A549 (cell line): ENCODE results near the gene KCNJ10. TPM values are rescaled to one million over a fixed set of nuclear protein-coding genes. Genes with fewer than 3 reads are reported as not detected.

Experiments
- polyA plus RNA-seq, 4 experiments: library from polyadenylated mRNA; depleted of rRNA in 3 of 4; stranded (reverse); fragments of >200 nt; fragmentation: RNase III in 1 of 4; extraction: RNeasy Plus Mini Kit Qiagen cat#74134 plus additional on column Dnase treatment in 1 of 4; gene quantifications; 2 replicates in 3 of 4; 3 replicates in 1 of 4; pipeline ENCODE4 v1.2.3, GENCODE V29; 2011 to 2017

KCNJ10 gene
- polyA plus RNA-seq, 2 of the 4 experiments (the other 2 are of a cell fraction), result 0.05 TPM; not detected in 1

Other genes with a start within 250 kb of the KCNJ10 start
- gene SLAMF8, start 243.3 kb downstream of the KCNJ10 start, polyA plus RNA-seq (2011; rRNA removed), result not detected in 2 replicates
- 0.07 TPM in 1 of 3 replicates, not detected in the others for gene SLAMF8, start 243.3 kb downstream of the KCNJ10 start, polyA plus RNA-seq (2017; fragmentation: RNase III; extraction: RNeasy Plus Mini Kit Qiagen cat#74134 plus additional on column Dnase treatment)
- 0.04 TPM in 1 of 2 replicates, not detected in the other for gene VSIG8, start 207.5 kb downstream of the KCNJ10 start, polyA plus RNA-seq (2011; rRNA removed)
- gene VSIG8, start 207.5 kb downstream of the KCNJ10 start, polyA plus RNA-seq (2017; fragmentation: RNase III; extraction: RNeasy Plus Mini Kit Qiagen cat#74134 plus additional on column Dnase treatment), result 0.05 to 0.09 TPM in 2 of 3 replicates, not detected in the other
- 0.50 and 0.67 TPM in 2 replicates for gene CFAP45, start 170.0 kb downstream of the KCNJ10 start, polyA plus RNA-seq (2011; rRNA removed)
- gene CFAP45, start 170.0 kb downstream of the KCNJ10 start, polyA plus RNA-seq (2017; fragmentation: RNase III; extraction: RNeasy Plus Mini Kit Qiagen cat#74134 plus additional on column Dnase treatment), result 0.76 to 0.89 TPM (median 0.87 TPM) in 3 replicates
- 533 and 536 TPM in 2 replicates for gene TAGLN2, start 144.7 kb downstream of the KCNJ10 start, polyA plus RNA-seq (2011; rRNA removed)
- gene TAGLN2, start 144.7 kb downstream of the KCNJ10 start, polyA plus RNA-seq (2017; fragmentation: RNase III; extraction: RNeasy Plus Mini Kit Qiagen cat#74134 plus additional on column Dnase treatment), result 781 to 811 TPM (median 806 TPM) in 3 replicates
- 0.05 and 0.06 TPM in 2 replicates for gene IGSF9, start 124.5 kb downstream of the KCNJ10 start, polyA plus RNA-seq (2011; rRNA removed)
- 0.49 to 0.54 TPM (median 0.50 TPM) in 3 replicates for gene IGSF9, start 124.5 kb downstream of the KCNJ10 start, polyA plus RNA-seq (2017; fragmentation: RNase III; extraction: RNeasy Plus Mini Kit Qiagen cat#74134 plus additional on column Dnase treatment)
- 0.21 and 0.25 TPM in 2 replicates for gene SLAMF9, start 115.9 kb downstream of the KCNJ10 start, polyA plus RNA-seq (2011; rRNA removed)
- gene SLAMF9, start 115.9 kb downstream of the KCNJ10 start, polyA plus RNA-seq (2017; fragmentation: RNase III; extraction: RNeasy Plus Mini Kit Qiagen cat#74134 plus additional on column Dnase treatment), result 0.16 to 0.28 TPM (median 0.22 TPM) in 3 replicates
- 6.3 and 7.2 TPM in 2 replicates for gene PIGM, start 38.2 kb downstream of the KCNJ10 start, polyA plus RNA-seq (2011; rRNA removed)
- gene PIGM, start 38.2 kb downstream of the KCNJ10 start, polyA plus RNA-seq (2017; fragmentation: RNase III; extraction: RNeasy Plus Mini Kit Qiagen cat#74134 plus additional on column Dnase treatment), result 4.8 to 5.3 TPM (median 5.0 TPM) in 3 replicates
- not detected in 2 replicates for gene KCNJ9, start 11.4 kb upstream of the KCNJ10 start, polyA plus RNA-seq (2011; rRNA removed)
- gene KCNJ9, start 11.4 kb upstream of the KCNJ10 start, polyA plus RNA-seq (2017; fragmentation: RNase III; extraction: RNeasy Plus Mini Kit Qiagen cat#74134 plus additional on column Dnase treatment), result not detected in 3 replicates
- 7.3 and 8.3 TPM in 2 replicates for gene IGSF8, start 28.5 kb upstream of the KCNJ10 start, polyA plus RNA-seq (2011; rRNA removed)
- 6.3 to 8.5 TPM (median 7.8 TPM) in 3 replicates for gene IGSF8, start 28.5 kb upstream of the KCNJ10 start, polyA plus RNA-seq (2017; fragmentation: RNase III; extraction: RNeasy Plus Mini Kit Qiagen cat#74134 plus additional on column Dnase treatment)
- 0.07 and 0.09 TPM in 2 replicates for gene ATP1A2, start 45.6 kb upstream of the KCNJ10 start, polyA plus RNA-seq (2011; rRNA removed)
- 0.10 to 0.13 TPM in 2 of 3 replicates, not detected in the other for gene ATP1A2, start 45.6 kb upstream of the KCNJ10 start, polyA plus RNA-seq (2017; fragmentation: RNase III; extraction: RNeasy Plus Mini Kit Qiagen cat#74134 plus additional on column Dnase treatment)
- not detected in 2 replicates for gene ATP1A4, start 81.4 kb upstream of the KCNJ10 start, polyA plus RNA-seq (2011; rRNA removed)
- not detected in 3 replicates for gene ATP1A4, start 81.4 kb upstream of the KCNJ10 start, polyA plus RNA-seq (2017; fragmentation: RNase III; extraction: RNeasy Plus Mini Kit Qiagen cat#74134 plus additional on column Dnase treatment)
- gene CASQ1, start 120.4 kb upstream of the KCNJ10 start, polyA plus RNA-seq (2011; rRNA removed), result 0.04 and 0.08 TPM in 2 replicates
- 0.04 TPM in 1 of 3 replicates, not detected in the others for gene CASQ1, start 120.4 kb upstream of the KCNJ10 start, polyA plus RNA-seq (2017; fragmentation: RNase III; extraction: RNeasy Plus Mini Kit Qiagen cat#74134 plus additional on column Dnase treatment)
- gene PEA15, start 135.2 kb upstream of the KCNJ10 start, polyA plus RNA-seq (2011; rRNA removed), result 115 and 130 TPM in 2 replicates
- gene PEA15, start 135.2 kb upstream of the KCNJ10 start, polyA plus RNA-seq (2017; fragmentation: RNase III; extraction: RNeasy Plus Mini Kit Qiagen cat#74134 plus additional on column Dnase treatment), result 136 to 157 TPM (median 150 TPM) in 3 replicates
- gene DCAF8, start 192.4 kb upstream of the KCNJ10 start, polyA plus RNA-seq (2011; rRNA removed), result 103 and 113 TPM in 2 replicates
- gene DCAF8, start 192.4 kb upstream of the KCNJ10 start, polyA plus RNA-seq (2017; fragmentation: RNase III; extraction: RNeasy Plus Mini Kit Qiagen cat#74134 plus additional on column Dnase treatment), result 67.4 to 69.8 TPM (median 69.8 TPM) in 3 replicates
- gene PEX19, start 215.0 kb upstream of the KCNJ10 start, polyA plus RNA-seq (2011; rRNA removed), result 54.3 and 56.7 TPM in 2 replicates
- gene PEX19, start 215.0 kb upstream of the KCNJ10 start, polyA plus RNA-seq (2017; fragmentation: RNase III; extraction: RNeasy Plus Mini Kit Qiagen cat#74134 plus additional on column Dnase treatment), result 23.6 to 25.1 TPM (median 24.8 TPM) in 3 replicates